Iris pigment epithelial cell (primary cell): ENCODE measurements around the gene TMEM170A.
A peak's percentile ranks its signal among the peaks of the same experiment; 100 is the strongest.
"Not testable (repeated sequence)": the region's sequence is repeated elsewhere in the genome, so short reads cannot be mapped to it uniquely, and the experiment has no call there.

ENCODE experiments used
- DNase-seq: peaks from one replicate; pipeline ENCODE4 v3.0.0-alpha.2; 2011; ENCODE audit warnings: low read depth

Gene TMEM170A

DNA sequence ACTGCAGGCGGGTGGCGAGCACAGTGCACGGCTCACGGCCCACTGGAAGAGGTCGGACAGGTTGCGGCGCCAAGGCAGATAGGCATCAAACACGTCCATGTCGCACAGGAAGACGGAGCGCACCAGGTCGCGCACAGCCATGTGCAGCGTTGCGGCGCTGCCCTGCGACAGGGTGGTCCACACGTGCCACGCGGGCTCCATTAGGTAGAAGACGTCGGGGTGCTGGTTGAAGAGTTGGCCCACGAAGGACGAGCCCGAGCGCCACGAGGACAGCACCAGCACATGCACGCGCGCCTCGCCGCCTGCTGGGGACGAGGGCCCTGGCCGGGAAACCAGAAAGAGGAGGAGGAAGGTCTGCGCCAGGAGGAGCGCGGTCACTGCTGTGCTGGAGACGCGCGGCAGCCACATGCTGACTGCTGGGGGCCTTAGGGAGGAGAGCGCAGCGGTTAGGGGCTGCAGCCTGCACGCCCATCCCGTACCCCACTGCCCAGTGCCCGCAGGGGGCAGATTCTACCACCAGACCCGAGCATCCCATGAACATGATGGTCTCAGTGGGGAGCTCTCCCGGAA is 15.0 kb upstream of the TMEM170A start:
- DNase-seq: no peak

DNA sequence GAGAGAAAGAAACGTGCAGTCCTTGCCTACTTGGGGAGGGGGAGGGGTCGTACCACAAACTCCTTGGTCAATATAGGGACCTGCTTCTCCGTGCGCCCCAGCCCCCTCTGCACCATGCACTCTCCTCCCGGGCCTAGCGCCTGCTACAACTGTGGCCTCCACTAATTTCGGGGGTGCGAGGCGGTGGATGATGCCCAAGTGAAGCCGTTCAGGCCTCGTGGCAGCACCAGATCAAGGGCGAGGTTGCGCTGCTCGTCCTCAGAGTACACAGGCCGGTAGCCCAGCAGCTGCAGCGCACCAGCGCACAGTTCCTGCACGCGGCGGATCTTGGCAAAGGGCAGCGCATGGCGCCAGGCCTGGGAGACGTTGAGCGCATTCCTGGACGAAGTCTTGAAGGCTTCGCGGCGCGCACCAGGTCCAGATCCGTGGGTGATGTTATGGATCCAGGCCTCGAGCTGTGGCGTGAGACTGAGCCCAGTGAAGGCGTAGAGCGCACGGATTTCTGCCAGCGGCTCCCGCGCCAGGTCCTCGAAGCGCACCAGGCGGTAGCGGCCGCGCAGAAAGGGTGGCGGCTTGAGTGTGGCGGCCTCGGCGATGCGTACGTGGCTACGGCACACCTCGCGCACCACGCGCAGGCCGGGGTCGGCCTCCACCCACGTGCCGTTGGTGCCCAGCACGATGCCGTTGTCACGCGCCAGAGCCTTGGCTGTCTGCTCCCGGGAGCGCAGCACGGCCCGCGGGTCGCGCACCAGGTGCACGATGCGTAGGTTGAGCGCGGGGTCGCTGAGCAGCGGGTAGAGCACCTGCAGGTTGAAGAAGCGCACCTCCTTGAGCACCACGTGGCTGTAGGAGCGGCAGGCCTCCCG is 14.2 kb upstream of the TMEM170A start:
- no peak for DNase-seq

DNA sequence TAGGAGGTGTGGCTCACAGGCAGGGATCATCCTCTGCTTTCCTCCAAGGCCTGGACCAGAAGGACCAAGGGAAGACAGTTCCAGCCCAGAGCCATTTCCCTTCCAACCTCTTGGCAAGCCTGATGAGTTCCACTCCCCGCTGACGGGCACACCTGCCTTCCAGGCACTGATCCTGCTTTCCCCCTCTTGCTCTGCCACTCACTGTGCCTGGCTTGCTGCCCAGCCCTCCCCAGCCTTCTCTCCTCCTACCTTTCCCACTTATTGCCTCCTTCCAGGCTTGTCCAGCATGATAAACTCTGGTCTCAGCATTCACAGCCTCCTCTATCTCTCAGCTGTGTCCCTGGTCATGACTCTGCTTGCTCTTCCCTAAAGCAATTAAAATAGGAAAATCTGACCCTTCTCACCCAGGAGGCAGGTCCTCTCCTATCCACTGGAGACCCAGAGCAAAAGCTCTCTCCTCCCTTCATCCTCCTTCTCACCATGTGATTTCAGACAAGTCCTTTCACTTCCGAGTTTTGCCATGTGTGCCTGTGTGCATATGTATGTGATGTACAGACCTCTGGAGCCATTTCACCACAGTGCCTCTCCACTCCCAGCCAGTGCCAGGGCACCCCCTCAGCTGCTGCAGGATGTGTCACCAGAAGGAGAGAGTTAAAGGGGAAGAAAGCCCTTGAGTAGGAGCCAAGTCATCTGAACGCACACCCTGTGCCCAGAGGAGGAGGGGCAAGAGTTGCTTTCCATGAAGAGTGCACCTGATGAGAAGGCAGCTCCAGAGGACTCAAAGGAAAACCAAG is 13.4 kb upstream of the TMEM170A start:
- DNase-seq: no peak

DNA sequence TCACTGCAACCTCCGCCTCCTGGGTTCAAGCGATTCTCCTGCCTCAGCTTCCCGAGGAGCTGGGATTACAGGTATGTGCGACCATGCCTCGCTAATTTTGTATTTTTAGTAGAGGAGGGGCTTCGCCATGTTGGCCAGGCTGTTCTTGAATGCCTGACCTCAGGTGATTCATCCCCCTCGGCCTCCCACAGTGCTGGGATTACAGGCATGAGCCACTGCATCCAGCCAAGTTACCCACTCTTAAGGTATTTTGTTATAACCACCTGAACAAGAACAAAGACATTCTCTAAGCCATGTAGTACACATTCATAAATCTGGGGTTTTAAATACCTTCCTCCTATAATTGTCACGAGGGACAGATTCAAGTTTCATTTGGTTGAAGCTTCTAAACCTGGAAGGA is 12.3 kb upstream of the TMEM170A start:
- no peak for DNase-seq

DNA sequence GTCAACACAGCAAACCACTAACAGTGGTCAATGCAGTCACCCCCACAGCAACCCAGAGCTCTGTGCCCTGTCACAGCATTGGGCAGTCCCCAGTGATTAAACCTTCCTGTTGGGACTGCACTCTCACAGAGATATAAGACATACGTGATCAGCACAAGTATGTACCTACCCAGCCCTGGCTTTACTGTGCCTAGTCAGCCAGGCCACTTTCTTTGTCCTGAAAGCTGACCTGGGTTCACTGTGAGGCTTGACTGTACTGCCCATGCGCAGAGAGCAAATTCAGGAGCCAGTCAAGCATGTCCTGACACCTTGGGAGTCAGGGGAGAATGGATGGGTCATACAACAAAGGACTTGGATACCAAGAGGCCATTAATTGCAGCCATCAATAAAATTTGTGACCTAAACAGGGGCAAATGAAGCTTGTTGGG is 10.9 kb upstream of the TMEM170A start:
- no peak for DNase-seq

DNA sequence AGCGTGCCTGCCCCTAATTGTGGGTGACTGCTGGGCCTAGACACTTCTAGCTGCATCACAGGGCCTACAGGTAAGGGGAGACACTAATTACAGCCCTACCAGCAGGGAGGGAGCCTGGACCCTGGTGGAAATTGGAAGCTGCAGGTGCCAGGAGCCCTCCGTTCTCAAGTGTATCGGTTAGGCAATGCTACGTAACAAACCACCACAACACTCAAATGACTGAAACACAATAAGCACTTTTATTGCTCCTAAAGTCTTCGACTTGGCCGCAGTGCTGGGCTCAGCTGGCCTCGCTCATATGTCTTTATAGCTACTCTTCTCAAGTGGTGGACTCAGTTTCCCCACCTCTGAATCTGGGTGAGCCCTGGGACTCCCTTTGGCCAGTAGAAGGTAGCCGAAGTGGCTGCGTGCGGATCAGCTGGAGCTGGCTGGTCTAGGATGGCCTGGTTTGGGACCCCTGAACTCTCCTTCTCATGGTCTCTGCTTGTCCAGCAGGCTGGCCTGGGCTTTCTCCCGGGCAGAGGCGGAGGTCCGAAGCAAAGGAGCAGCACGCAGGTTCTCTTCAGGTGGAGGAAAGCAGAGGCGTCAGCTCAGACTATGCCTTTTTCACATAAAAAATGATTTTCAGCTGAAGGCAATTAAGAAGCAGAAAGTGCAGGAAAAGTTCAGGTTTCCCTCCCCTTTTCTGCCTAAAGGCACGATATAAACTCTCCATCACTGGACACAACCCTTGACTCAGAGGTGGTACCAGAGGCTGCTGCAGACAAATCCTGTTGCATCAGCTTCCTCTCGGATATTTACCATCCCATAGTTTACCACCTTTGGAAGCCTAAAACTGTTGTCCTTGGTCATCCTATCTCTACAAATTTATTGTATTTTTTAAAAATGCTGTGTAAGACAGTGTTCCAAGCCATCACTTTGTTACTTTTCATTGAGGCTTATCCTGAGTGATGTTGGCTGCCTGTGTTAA is 8.7 kb upstream of the TMEM170A start:
- DNase-seq: no peak

DNA sequence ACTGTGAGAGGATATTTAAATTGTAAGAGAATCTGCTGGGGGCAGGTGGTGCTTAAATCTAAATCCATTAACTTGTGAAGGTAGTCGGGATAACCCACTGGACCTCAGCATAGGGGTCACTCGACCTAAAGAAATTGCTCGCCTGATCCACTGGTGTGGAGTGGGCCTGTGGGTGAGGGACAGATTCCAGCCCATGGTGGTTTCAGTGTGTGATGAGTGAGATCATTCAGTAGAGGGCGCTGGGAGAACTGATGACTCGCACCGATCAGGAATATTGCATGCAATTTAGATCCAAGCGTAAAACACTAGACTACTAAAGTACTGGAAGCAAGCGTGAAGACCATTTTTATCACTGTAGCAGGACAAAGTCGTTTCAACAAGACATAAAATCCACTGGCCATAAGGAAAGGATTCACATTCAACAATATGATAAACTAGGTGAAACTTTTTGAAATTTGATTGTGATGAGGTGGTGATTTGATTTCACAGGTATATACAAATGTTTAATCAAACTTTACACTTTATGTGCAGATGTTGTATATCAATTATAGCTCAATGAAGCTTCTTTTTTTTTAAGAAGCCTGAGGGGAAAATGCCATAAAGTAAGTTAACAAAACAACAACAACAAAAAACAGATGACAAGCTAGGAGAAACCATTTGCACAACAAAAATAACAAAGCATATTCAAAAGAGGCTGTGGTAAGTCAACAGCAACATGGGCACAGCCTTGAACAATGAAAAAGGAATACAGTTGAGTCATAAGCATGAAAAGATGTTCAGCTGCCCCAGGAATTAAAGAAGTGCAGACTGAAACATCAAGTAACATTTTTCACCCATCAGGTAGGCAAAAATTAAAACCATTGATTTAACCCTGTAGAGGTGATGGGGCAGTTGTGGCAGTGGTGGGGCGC is 7.5 kb upstream of the TMEM170A start:
- DNase-seq: peak; percentile 69

DNA sequence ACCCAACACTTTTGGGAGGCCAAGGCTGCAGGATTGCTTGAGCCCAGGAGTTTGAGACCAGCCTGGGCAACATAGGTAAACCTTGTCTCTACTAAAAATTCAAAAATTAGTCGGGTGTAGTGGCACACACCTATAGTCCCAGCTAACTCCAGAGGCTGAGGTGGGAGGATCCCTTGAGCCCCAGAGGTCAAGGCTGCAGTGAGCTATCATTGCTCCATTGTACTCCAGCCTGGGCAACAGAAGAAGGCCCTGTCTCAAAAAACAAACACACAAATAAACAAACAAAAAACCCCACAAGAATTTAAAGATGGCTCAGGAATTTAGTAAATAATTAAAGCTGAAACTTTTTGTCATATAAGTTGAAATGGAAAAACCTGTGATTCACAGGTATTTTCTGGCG is 2.3 kb upstream of the TMEM170A start:
- DNase-seq: no peak

DNA sequence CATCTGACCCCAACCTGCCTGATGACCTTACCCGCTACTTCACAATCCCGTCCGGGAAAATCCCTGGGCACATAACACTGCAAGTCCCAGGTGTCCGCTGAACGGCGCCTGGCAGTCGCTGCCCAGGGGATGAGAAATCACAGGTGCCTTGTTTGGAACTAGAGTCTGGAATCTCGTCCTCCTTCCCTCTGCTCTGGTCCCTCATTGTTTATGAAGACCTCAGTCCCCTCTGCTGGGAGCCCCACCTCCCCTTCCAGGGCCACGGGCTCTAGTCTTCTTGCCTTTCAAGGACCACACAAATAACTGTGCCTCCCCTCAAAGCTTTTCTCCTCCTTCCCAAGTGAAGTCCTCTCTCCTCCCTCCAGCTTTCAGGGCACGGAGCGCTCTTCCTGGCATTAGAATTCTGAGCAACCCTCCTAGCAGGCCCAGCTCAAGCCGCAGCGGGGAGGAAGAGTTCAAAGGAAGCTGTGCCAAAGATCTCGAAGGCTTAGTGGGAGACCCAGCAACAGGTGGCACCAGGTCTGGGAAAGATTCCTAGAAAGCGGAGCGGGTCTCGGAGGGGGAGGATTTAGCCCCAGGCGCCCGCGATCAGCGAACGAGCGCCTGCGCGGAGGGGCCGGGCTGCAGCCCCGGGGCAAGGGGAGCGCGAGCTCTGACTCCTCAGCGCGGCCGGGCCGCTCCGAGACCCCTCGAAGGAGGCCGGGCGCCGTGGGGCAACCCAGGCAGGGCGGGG is 934 bp downstream of the TMEM170A start:
- peak; percentile 18 for DNase-seq

DNA sequence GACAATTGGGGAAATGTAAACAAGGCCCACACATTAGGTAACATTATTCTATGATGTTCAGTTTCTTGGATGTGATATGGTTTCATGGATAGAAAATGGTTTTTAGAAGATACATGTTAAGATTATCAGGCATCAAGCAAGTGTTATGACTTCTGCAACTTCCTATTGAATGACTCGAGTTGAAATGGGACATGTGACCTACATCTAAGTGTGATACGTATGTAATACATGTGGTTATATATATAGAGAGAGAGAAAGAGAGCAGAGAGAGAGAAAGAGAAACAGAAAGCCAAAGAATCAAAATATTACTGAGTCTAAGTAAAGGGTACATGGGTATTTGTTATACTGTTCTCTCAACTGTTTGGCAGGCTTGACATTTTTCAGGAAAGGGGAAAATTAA is 1.7 kb downstream of the TMEM170A start:
- peak; percentile 23 for DNase-seq

DNA sequence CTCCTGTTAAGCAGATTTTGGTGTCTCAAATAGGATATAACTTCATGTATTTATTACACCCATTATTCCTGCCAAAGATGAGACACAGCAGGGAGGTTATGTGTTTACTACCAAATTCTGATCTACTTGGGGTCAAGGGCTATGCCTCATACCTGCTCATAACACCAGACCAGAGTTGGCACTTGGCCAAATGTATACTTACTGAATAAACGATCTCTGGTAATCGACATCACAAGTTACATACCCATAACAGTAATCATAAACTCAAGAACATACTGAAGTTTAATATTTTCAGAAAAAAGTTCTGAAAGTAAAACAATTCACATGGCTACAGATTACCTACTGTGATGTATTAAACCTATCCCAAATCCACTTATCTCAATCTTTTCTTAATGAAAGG is 2.9 kb downstream of the TMEM170A start:
- DNase-seq: no peak

DNA sequence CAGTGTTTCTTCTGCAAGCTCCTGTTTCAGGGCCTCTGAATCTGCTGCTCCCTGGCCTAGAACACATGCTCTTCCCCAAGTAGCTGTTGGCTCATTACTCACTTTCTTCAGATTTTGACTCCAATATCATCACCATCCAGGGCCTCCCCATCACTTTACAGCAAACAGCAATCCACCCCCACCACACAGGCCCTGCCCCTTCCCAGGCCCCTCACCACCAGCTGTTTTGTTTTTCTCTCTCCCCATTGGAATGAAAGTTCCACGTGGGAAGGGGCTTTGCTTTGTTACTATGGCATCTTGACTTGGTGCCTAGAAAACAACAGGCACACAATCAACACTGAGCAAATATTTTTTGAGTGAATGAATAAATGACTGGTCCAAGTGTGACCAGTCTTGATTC is 4.0 kb downstream of the TMEM170A start:
- DNase-seq: no peak

DNA sequence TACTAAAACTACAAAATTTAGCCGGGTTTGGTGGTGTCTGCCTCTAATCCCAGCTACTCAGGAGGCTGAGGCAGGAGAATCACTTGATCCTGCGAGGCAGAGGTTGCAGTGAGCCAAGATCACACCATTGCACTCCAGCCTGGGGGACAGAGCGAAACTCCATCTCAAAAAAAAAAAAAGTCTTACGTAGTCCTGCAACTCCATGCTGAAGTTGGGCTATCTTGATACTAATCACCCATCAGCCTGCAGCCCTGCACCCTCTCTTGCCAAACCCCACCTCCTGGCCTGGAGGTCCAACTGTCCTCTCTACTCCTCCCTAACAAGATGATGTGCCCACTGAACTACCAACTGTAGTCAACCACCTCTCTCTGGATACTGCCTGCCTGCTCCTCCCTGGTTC is 4.8 kb downstream of the TMEM170A start:
- no peak for DNase-seq

DNA sequence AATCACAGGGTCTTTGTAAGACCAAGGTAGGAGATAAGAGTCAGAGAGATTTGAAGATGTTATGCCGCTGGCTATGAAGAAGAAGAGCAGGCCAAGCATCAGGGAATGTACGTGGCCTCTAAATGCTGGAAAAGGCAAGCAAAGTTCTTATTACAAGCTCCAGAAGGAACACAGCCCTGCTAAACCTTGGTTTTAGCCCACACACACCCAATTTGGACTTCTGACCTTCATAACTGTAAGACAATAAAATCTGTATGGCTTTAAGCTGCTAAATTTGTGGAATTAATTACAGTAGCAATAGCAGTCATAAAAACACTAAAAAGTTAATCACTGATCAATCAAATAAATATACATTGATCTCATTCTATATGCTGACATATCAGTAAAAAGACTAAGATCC is 6.0 kb downstream of the TMEM170A start:
- DNase-seq: no peak

DNA sequence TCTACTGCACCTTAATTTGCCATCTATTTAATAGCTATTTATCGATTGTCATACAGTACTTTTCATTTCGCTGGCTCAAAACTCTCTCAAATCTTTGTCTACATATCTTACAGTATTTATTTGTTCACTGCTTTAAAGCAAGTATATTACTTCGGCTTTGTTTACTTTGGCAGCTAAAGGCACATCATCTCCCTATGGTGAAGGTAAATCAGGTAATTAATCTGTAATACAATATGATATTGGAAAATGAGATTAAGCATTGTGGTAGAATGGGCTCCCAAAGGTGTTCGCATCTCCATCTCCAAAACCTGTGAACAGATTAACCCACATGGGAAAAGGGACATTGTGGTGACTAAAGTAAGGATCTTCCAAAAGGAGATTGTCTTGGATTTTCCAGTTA is 6.5 kb downstream of the TMEM170A start:
- no peak for DNase-seq

DNA sequence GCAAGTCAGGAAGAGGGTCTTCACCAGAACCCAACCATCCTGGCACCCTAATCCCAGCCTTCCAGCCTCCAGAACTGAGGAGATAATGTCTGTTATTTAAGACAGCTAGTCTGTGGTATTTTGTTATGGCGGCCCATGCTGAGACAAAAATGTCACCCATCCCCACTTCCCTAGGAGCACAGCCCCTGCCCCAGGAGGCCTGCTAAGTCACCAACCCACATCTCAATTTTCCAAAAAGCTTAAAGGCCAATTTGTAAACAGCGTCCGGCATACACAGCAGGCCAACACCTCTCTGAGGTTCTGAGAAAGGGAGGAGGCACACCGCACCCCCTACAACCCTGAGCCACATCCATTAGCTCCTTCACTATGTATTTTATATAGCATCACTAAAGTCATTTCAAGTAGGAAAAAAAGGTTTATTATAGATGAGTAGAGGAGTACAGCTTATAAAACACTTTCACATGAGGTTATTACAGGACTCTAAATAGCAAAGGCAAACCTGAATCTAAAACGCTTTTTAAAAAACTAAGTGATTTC is 6.9 kb downstream of the TMEM170A start:
- DNase-seq: no peak

DNA sequence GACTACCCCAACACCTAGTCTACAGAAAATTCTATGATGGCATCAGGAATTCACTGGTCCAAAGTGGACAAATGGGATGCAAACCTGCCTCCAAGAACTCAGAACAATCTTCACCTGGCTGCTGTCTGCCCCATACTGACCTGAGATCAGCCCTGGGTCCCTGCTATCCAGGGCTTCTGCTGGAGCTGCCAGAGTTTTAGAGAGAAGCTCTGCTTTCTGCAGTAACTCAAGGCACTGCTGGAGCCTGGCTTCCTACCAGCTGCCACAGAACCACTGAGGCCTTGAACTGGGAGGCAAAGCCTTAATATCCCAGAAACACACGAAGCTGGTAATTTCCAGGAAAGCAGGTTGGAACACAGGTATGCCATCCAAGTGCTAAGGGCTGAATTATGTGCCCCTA is 7.5 kb downstream of the TMEM170A start:
- no peak for DNase-seq

DNA sequence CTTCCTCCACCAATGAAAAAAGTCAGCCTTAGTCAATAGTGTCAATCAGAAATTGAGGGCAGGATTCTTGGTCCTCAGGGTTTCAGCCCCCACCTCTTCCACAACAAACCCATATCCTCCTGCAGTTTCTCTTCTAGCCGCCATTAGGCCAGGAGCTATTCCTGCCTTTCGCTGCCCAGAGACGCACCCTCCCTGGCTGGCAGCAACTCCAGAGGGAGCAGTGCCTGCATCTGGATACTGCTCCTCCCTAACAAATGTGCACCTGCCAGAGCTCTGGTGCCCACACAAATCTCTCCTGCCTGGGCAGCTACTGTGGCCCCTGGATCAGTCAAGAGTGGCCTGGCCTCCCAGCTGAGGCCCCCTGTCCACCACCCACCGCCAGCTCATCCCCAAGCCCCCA is 8.0 kb downstream of the TMEM170A start:
- DNase-seq: not testable (repeated sequence)

DNA sequence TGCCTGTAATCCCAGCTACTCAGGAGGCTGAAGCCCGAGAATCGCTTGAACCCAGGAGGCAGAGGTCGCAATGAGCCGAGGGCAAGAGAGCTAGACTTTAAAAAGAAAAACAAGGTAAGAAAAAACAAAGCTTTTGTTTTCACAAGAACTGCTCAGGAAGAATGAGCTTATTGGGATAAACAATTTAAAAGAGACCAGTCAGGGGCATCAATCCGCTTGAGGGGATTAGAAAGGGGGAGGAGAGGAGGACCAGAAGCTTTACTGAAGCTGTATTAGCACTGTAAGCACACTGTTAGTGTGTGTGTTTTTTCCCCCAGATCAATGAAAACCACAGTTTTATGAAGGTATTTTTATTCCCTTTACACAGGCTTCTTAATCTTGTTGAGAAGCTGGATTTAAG is 8.8 kb downstream of the TMEM170A start:
- no peak for DNase-seq
